A549 treated with AZD9567 at 1 μM for 4 hours (cell line): ENCODE data around the gene IL33. TPM values are rescaled to one million over a fixed set of nuclear protein-coding genes. Genes with fewer than 3 reads are reported as not detected.

Experiments
- total RNA-seq: library from RNA; stranded (reverse); fragments of 200-300 nt; extraction: Qiagen RNA extraction; gene quantifications from 5 replicates; pipeline ENCODE4 v1.2.3, GENCODE V29; 2022; ENCODE audit not compliant: insufficient read depth

The IL33 gene
- 0.20 to 0.39 TPM (median 0.28 TPM) in 4 of 5 replicates, not detected in the other for total RNA-seq

GRCh38 chr9:6215562-6215961, at the start of gene IL33:
Gene IL33 (plus strand): TSS chr9:6215807. CDS start chr9:6241695, 25,888 bp downstream.

Other genes with a start within 250 kb of the IL33 start
- 10.3 to 15.6 TPM (median 14.6 TPM) in 5 replicates for gene RANBP6, start 200.2 kb upstream of the IL33 start, total RNA-seq
- not detected in 5 replicates for gene TPD52L3, start 112.6 kb downstream of the IL33 start, total RNA-seq
- 25.6 to 34.7 TPM (median 34.0 TPM) in 5 replicates for gene UHRF2, start 197.4 kb downstream of the IL33 start, total RNA-seq